Endothelial cell of umbilical vein (primary cell): Measurements from ENCODE around the gene NTN1. TPM values are rescaled to one million over a fixed set of nuclear protein-coding genes. Genes with fewer than 3 reads are reported as not detected.

Source experiments
- BruUV-seq: library from RNA; stranded (reverse); fragments of 400-500 nt; replicated peaks from 2 replicates; lab custom pipeline; 2021; lab: Mats Ljungman, UMichigan
- CTCF ChIA-PET: fragments of 300-600, 350-600 bp; sonication (Branson Sonifier 250); formaldehyde crosslinking; loops from one replicate; lab custom pipeline; 2021; ENCODE audit warnings: antibody characterized with exemption, inconsistent platforms; lab: Charles Lee
- POLR2A ChIA-PET: fragments of 300-600, 350-600 bp; sonication (Branson Sonifier 250); formaldehyde crosslinking; loops from one replicate; lab custom pipeline; 2021; ENCODE audit warnings: antibody characterized with exemption, inconsistent platforms; lab: Charles Lee
- DNase-seq: peaks from one replicate; pipeline ENCODE4 v3.0.0-alpha.2; 2011; ENCODE audit warnings: low read depth, low spot score
- FAIRE-seq: peaks from 2 replicates; lab custom pipeline; 2011; peaks lifted over from hg19 to GRCh38; lab: Jason Lieb, UNC
- H2AFZ ChIP-seq: 2 replicates; pipeline ENCODE4 v1.6.0; 2012; ENCODE audit warnings: low read depth, low read length, control low read depth, inconsistent platforms
- H3K27ac ChIP-seq: 2 replicates; pipeline ENCODE4 v1.5.1; 2011; ENCODE audit warnings: low read depth, mild to moderate bottlenecking, control low read depth, low read length, moderate library complexity; ENCODE audit not compliant: insufficient read depth
- H3K27me3 ChIP-seq, 2 experiments: 2 replicates each; pipeline versions ENCODE4 v1.6.0 to v1.6.1; 2011; ENCODE audit warnings: low read length in 2 of 2, mixed read lengths in 1 of 2; ENCODE audit not compliant: control insufficient read depth in 2 of 2, insufficient read depth in 2 of 2
- H3K36me3 ChIP-seq, 2 experiments: 2 replicates in 1 of 2; 3 replicates in 1 of 2; pipeline ENCODE4 v1.5.1; 2011; ENCODE audit warnings: low read length in 2 of 2, mild to moderate bottlenecking in 1 of 2, moderate library complexity in 1 of 2; ENCODE audit not compliant: control insufficient read depth in 2 of 2, insufficient read depth in 2 of 2; ENCODE audit errors: extremely low read depth in 1 of 2
- H3K4me1 ChIP-seq: 3 replicates; pipeline ENCODE4 v1.5.1; 2011; ENCODE audit warnings: mild to moderate bottlenecking, low read length; ENCODE audit not compliant: control insufficient read depth, insufficient read depth; ENCODE audit errors: extremely low read depth
- H3K4me2 ChIP-seq: 2 replicates; pipeline ENCODE4 v1.6.1; 2011; ENCODE audit warnings: low read length, control low read depth, mixed read lengths; ENCODE audit not compliant: insufficient read depth
- H3K4me3 ChIP-seq, 3 experiments: fragments of 200-600 bp in 1 of 3; sonication (generic), shearing (Covaris generic) in 1 of 3; replicated peaks in 1 of 3; 2 replicates each; pipeline ENCODE4 v1.5.1; 2011 to 2016; ENCODE audit warnings: control low read depth in 3 of 3, low read length in 3 of 3, mild to moderate bottlenecking in 2 of 3, inconsistent platforms in 1 of 3, low read depth in 1 of 3, moderate library complexity in 1 of 3; ENCODE audit not compliant: insufficient read depth in 1 of 3
- H3K79me2 ChIP-seq: 2 replicates; pipeline ENCODE4 v1.6.0; 2012; ENCODE audit warnings: low read length, inconsistent platforms; ENCODE audit not compliant: control insufficient read depth, insufficient read depth
- H3K9ac ChIP-seq: replicated peaks from 2 replicates; pipeline ENCODE3; 2011; ENCODE audit warnings: low read length, control low read depth; ENCODE audit not compliant: insufficient read depth; ENCODE audit errors: extremely low read depth
- H3K9me1 ChIP-seq: replicated peaks from 3 replicates; pipeline ENCODE4 v1.6.0; 2011; ENCODE audit warnings: mild to moderate bottlenecking, low read length; ENCODE audit not compliant: control insufficient read depth, insufficient read depth; ENCODE audit errors: extremely low read depth
- H3K9me3 ChIP-seq: replicated peaks from 2 replicates; pipeline ENCODE4 v1.5.1; 2012; ENCODE audit warnings: low read length, inconsistent platforms; ENCODE audit not compliant: control insufficient read depth, insufficient read depth
- H4K20me1 ChIP-seq: replicated peaks from 2 replicates; pipeline ENCODE3; 2011; ENCODE audit warnings: mild to moderate bottlenecking, low read length; ENCODE audit not compliant: control insufficient read depth, insufficient read depth; ENCODE audit errors: extremely low read depth
- EZH2 ChIP-seq: IDR thresholded peaks from 2 replicates; pipeline ENCODE4 v1.6.1; 2012; ENCODE audit warnings: borderline replicate concordance, low read depth, mild to moderate bottlenecking, moderate library complexity, low read length, inconsistent platforms; ENCODE audit not compliant: severe bottlenecking
- FOS ChIP-seq: IDR thresholded peaks from 2 replicates; pipeline ENCODE4 v1.6.1; 2011; ENCODE audit warnings: mild to moderate bottlenecking, low read length, moderate library complexity, borderline replicate concordance; ENCODE audit not compliant: insufficient read depth
- GATA2 ChIP-seq: IDR thresholded peaks from 2 replicates; pipeline ENCODE4 v1.7.0; 2011; ENCODE audit warnings: low read depth, mild to moderate bottlenecking, moderate library complexity, mixed read lengths, low read length; ENCODE audit not compliant: insufficient read length, insufficient read depth
- JUN ChIP-seq: IDR thresholded peaks from 2 replicates; pipeline ENCODE4 v1.6.1; 2011; ENCODE audit warnings: borderline replicate concordance, low read depth; ENCODE audit not compliant: insufficient read length, insufficient read depth
- MYC ChIP-seq: IDR thresholded peaks from one replicate; pipeline ENCODE4 v1.6.1; 2011; ENCODE audit warnings: mild to moderate bottlenecking, low read depth, low read length
- POLR2A ChIP-seq: IDR thresholded peaks from 2 replicates; pipeline ENCODE4 v1.6.1; 2012; ENCODE audit warnings: low read depth, mild to moderate bottlenecking, control low read depth, low read length
- dilution Hi-C: fragments of 300-500 bp; cut with MboI; formaldehyde crosslinking; loops from one replicate; pipeline ENCODE4 v1.15.0; 2019; ENCODE audit warnings: low sequenced_read_pairs; ENCODE audit not compliant: extremely low pct_ligation_motif_present
- intact Hi-C: fragments of 100-400 bp; cut with micrococcal nuclease; formaldehyde crosslinking; loops from one replicate; pipeline ENCODE4 v1.10.0; 2022
- polyA plus RNA-seq, 4 experiments: library from polyadenylated mRNA; depleted of rRNA in 3 of 4; stranded (reverse) in 3 of 4; unstranded in 1 of 4; fragments of >200 nt; gene quantifications; 2 replicates each; pipeline versions ENCODE4 v1.2.1 to v1.2.3, GENCODE V29; 2011 to 2012; ENCODE audit warnings: missing spikeins in 1 of 4
- total RNA-seq: library from RNA; stranded (reverse); gene quantifications from 2 replicates; pipeline ENCODE4 v1.2.3, GENCODE V29; 2021
- TF ChIP-seq, protein P1 (sequence below): IDR thresholded peaks from 2 replicates; pipeline ENCODE4 v1.6.1; 2011; ENCODE audit not compliant: insufficient read depth, insufficient read length
- TF ChIP-seq, protein P2 (sequence below), 2 donors: IDR thresholded peaks; 1 replicate in 1 of 2; 2 replicates in 1 of 2; pipeline ENCODE4 v1.5.1; 2011; ENCODE audit warnings: low read length in 2 of 2, mild to moderate bottlenecking in 2 of 2, moderate library complexity in 2 of 2, control low read depth in 1 of 2, inconsistent platforms in 1 of 2, low read depth in 1 of 2; ENCODE audit not compliant: insufficient read depth in 1 of 2; ENCODE audit errors: extremely low read depth in 1 of 2

NTN1 gene
- total and polyA plus RNA-seq, 2 donors (not counting 3 experiments of a cell fraction or from before 2014, with no cell fraction given) = 0.10 to 0.18 TPM

DNA sequence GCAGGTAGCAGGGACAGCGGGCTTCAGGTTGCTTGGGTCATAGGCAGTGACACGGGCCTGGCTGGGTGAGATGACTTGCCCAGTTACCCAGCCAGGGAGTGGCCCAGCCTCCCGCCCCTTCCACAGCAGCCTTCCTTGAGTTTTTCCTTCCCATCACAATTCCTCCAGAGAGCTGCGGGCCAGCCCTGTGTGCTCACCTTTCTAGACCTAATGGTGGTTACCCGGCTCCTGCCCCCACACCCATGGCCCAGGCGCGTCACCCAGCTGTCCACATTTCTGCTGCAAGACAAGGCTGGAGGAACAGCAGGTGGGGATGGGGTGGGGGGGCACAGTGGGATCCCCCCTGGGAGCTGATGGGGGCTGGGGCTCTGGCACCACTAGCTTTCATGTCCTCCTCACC lies 203.2 kb downstream of the NTN1 start:
- no peak for FAIRE-seq
- no peak for TF ChIP-seq EZH2
- TF ChIP-seq FOS = no peak
- TF ChIP-seq MYC = no peak
- TF ChIP-seq JUN = no peak
- no peak for TF ChIP-seq GATA2
- TF ChIP-seq, protein P1, sequence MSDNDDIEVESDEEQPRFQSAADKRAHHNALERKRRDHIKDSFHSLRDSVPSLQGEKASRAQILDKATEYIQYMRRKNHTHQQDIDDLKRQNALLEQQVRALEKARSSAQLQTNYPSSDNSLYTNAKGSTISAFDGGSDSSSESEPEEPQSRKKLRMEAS = no peak
- no peak for TF ChIP-seq POLR2A
- TF ChIP-seq, protein P2, sequence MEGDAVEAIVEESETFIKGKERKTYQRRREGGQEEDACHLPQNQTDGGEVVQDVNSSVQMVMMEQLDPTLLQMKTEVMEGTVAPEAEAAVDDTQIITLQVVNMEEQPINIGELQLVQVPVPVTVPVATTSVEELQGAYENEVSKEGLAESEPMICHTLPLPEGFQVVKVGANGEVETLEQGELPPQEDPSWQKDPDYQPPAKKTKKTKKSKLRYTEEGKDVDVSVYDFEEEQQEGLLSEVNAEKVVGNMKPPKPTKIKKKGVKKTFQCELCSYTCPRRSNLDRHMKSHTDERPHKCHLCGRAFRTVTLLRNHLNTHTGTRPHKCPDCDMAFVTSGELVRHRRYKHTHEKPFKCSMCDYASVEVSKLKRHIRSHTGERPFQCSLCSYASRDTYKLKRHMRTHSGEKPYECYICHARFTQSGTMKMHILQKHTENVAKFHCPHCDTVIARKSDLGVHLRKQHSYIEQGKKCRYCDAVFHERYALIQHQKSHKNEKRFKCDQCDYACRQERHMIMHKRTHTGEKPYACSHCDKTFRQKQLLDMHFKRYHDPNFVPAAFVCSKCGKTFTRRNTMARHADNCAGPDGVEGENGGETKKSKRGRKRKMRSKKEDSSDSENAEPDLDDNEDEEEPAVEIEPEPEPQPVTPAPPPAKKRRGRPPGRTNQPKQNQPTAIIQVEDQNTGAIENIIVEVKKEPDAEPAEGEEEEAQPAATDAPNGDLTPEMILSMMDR (IDR thresholded peaks at IDR 0.05; ENCODE audit: extremely low read depth in 1 of 2, insufficient read depth in 1 of 2, low read depth in 1 of 2, low read length in 2 of 2) = no peak
- Histone ChIP-seq H3K4me1 (no peaks in the 10 kb centered on the region), H3K9ac (no peak overlapping the region), H3K4me2 (no peak overlapping the region), H3K79me2 (no peaks in the 10 kb centered on the region), H3K27me3 (no peaks in the 10 kb centered on the region), H3K9me1 (no peaks in the 10 kb centered on the region), H3K4me3 (no peak overlapping the region), H3K36me3 (no peaks in the 10 kb centered on the region), H2AFZ (no peak overlapping the region), H3K9me3 (no peaks in the 10 kb centered on the region), H4K20me1 (no peaks in the 10 kb centered on the region), H3K27ac (no peak overlapping the region)
- dilution Hi-C loops (no loop called here), intact Hi-C loops (no loop called here)
- DNase-seq = no peak
- ChIA-PET POLR2A (interaction anchor here (0.7 kb wide), 1 partner anchor 8 kb away, joined by 3 read pairs; no protein-coding TSS in a partner anchor), CTCF (no interaction called here)
- BruUV-seq = no TSS peak
